ENCODE data around the gene DIP2C. TPM values are rescaled to one million over a fixed set of nuclear protein-coding genes. Genes with fewer than 3 reads are reported as not detected.

Gene DIP2C
- total RNA-seq, 2 donors from 2014 or later = 13.0 to 13.7 TPM

DNA sequence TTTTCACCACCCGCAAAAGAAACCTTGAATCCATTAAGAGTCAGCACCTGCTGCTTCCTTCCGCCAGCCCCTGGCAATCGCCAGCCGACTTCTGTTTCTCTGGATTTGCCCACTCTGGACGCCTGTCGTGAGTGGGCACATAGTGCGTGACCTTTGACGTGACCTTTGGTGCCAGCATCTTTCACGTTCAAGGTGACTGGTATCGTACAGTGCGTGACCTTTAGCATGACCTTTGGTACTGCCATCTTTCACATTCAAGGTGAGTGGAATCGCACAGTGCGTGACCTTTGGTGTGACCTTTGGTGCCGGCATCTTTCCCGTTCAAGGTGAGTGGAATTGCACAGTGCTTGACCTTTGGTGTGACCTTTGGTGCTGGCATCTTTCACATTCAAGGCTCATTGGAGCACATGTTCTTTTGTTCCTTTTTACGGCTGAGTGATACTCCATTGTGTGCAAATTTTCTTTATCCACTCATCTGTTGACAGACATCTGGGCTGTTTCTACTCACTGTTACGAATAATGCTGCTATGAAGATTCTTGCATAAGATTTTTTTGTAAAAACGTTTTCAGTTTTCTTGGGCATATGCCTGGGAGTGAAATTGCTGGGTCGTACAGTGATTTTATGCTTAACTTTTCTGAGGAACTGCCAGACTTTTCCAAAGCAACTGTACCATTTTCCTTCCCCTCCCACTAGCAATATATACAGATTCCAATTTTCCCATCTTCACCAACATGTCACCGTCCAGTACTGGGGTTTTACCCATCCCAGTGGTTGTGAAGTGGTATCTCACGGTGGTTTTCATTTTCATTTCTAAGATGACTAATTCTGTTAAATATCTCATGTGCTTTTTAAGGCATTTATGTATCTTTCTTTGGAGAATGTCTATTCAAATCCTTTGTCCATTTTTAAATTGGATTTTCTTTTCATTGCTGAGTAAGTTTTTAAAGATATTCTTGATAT, 145.3 kb downstream of the DIP2C start:
- Histone ChIP-seq H3K9ac (ENCODE audit: extremely low read depth, low read length, poor library complexity, severe bottlenecking) (no peak overlapping the region), H3K4me1 (ENCODE audit: control insufficient read depth, insufficient read depth, low read length) (no peaks in the 10 kb centered on the region), H3K27ac (ENCODE audit: low read depth, low read length) (no peak overlapping the region), H3K9me3 (ENCODE audit: control insufficient read depth, low read length) (no peaks in the 10 kb centered on the region), H3K27me3 (ENCODE audit: control insufficient read depth, insufficient read depth, low read length, poor library complexity, severe bottlenecking) (no peaks in the 10 kb centered on the region), H3K36me3 (ENCODE audit: control insufficient read depth, insufficient read depth, low read length) (no peaks in the 10 kb centered on the region), H3K4me3 (ENCODE audit: low read length) (no peak overlapping the region)
- no peak overlapping the region for H3K4me3 Mint-ChIP-seq
- no peaks in the 10 kb centered on the region for H3K36me3 Mint-ChIP-seq (ENCODE audit: low read depth)
- H3K27ac Mint-ChIP-seq = no peak overlapping the region
- H3K27me3 Mint-ChIP-seq (ENCODE audit: insufficient read depth) = no peaks in the 10 kb centered on the region
- peaks cover 21% of the 10 kb centered on the region for H3K4me1 Mint-ChIP-seq
- DNase-seq = no peak
- TF ChIP-seq, protein P1, sequence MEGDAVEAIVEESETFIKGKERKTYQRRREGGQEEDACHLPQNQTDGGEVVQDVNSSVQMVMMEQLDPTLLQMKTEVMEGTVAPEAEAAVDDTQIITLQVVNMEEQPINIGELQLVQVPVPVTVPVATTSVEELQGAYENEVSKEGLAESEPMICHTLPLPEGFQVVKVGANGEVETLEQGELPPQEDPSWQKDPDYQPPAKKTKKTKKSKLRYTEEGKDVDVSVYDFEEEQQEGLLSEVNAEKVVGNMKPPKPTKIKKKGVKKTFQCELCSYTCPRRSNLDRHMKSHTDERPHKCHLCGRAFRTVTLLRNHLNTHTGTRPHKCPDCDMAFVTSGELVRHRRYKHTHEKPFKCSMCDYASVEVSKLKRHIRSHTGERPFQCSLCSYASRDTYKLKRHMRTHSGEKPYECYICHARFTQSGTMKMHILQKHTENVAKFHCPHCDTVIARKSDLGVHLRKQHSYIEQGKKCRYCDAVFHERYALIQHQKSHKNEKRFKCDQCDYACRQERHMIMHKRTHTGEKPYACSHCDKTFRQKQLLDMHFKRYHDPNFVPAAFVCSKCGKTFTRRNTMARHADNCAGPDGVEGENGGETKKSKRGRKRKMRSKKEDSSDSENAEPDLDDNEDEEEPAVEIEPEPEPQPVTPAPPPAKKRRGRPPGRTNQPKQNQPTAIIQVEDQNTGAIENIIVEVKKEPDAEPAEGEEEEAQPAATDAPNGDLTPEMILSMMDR (conservative IDR thresholded peaks at IDR 0.05) = no peak
- no peaks in the 10 kb centered on the region for H3K9me3 Mint-ChIP-seq
- 93 to 97% methylated on average over 19 to 21 of the region's 21 CpGs for WGBS, 2 experiments (ENCODE audit: insufficient coverage in 1 of 2, insufficient read length in 1 of 2)

DNA sequence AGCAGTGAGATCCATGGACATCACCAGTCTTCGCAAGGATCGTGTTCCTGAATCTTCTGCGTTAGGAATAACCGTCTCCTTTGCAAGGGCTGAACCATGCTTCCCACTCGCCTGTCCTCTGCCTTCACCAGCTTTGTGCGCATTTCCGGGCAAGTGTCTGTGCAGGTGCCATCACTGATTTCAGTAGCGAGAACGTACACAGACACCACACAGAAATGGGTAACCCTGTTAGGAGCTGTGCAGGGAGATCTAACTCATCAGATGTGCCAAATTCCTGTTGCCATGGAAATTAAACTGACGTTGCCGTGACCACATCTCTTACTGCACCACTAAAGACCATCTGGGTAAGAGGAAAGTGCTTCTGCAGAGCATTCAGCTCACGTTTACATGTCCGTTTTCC, 146.3 kb downstream of the DIP2C start:
- Histone ChIP-seq H3K9ac (ENCODE audit: extremely low read depth, low read length, poor library complexity, severe bottlenecking) (no peak overlapping the region), H3K9me3 (ENCODE audit: control insufficient read depth, low read length) (no peaks in the 10 kb centered on the region), H3K27me3 (ENCODE audit: control insufficient read depth, insufficient read depth, low read length, poor library complexity, severe bottlenecking) (no peaks in the 10 kb centered on the region), H3K27ac (ENCODE audit: low read depth, low read length) (no peak overlapping the region), H3K4me3 (ENCODE audit: low read length) (no peak overlapping the region), H3K36me3 (ENCODE audit: control insufficient read depth, insufficient read depth, low read length) (no peaks in the 10 kb centered on the region), H3K4me1 (ENCODE audit: control insufficient read depth, insufficient read depth, low read length) (no peaks in the 10 kb centered on the region)
- Mint-ChIP-seq H3K9me3 (no peaks in the 10 kb centered on the region), H3K27me3 (ENCODE audit: insufficient read depth) (no peaks in the 10 kb centered on the region), H3K36me3 (ENCODE audit: low read depth) (no peaks in the 10 kb centered on the region), H3K4me3 (no peak overlapping the region), H3K27ac (no peak overlapping the region), H3K4me1 (peaks cover 21% of the 10 kb centered on the region)
- DNase-seq = no peak
- WGBS, 2 experiments (ENCODE audit: insufficient coverage in 1 of 2, insufficient read length in 1 of 2) = 95 to 97% methylated on average over 12 to 13 of the region's 13 CpGs
- TF ChIP-seq, protein P1 (conservative IDR thresholded peaks at IDR 0.05) = no peak

DNA sequence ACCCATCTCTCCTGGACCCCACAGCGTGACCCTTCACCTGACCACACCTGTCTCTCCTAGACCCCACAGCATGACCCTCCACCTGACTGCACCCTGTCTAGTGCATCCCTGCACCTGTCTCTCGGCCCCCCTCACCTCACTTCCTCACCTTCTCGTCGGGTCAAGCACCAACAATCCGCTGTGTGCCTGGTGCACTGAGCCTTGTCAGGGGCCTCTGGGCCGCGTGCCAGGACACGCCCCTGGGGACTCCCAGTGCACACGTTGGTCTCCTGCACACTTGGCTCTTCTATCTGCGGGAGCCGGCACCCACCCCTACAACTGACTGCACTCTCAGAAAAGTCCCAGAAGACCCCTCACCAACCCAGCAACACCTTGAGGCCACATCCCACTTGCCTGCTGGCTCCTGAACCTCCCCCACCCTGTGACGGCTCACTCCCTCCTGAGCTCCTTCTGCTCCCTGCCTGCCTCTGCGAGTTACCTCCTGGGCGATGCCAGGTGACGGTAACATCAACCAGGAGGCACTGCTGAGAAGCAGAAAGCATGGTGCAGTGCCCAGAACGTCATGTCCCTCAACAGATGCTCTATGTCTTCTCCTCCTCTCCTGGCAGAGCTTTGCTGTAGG, 147.6 kb downstream of the DIP2C start:
- no peaks in the 10 kb centered on the region for H3K9me3 Mint-ChIP-seq
- no peaks in the 10 kb centered on the region for H3K27me3 Mint-ChIP-seq (ENCODE audit: insufficient read depth)
- TF ChIP-seq, protein P1 (conservative IDR thresholded peaks at IDR 0.05) = no peak
- H3K4me1 Mint-ChIP-seq = peaks cover 11% of the 10 kb centered on the region
- H3K27ac Mint-ChIP-seq = no peak overlapping the region
- 92 to 94% methylated on average over 5 to 16 of the region's 16 CpGs for WGBS, 2 experiments (ENCODE audit: insufficient coverage in 1 of 2, insufficient read length in 1 of 2)
- Histone ChIP-seq H3K27ac (ENCODE audit: low read depth, low read length) (no peak overlapping the region), H3K4me3 (ENCODE audit: low read length) (no peak overlapping the region), H3K27me3 (ENCODE audit: control insufficient read depth, insufficient read depth, low read length, poor library complexity, severe bottlenecking) (no peaks in the 10 kb centered on the region), H3K9me3 (ENCODE audit: control insufficient read depth, low read length) (no peaks in the 10 kb centered on the region), H3K9ac (ENCODE audit: extremely low read depth, low read length, poor library complexity, severe bottlenecking) (no peak overlapping the region), H3K36me3 (ENCODE audit: control insufficient read depth, insufficient read depth, low read length) (no peaks in the 10 kb centered on the region), H3K4me1 (ENCODE audit: control insufficient read depth, insufficient read depth, low read length) (no peaks in the 10 kb centered on the region)
- H3K36me3 Mint-ChIP-seq (ENCODE audit: low read depth) = no peaks in the 10 kb centered on the region
- no peak for DNase-seq
- H3K4me3 Mint-ChIP-seq = no peak overlapping the region
